HK-2 (cell line): Measurements from ENCODE around the gene CABCOCO1.

ENCODE experiments used
- DNase-seq: peaks from one replicate; pipeline ENCODE4 v3.0.0-alpha.2; 2018; ENCODE audit not compliant: unreplicated experiment

Gene CABCOCO1

GRCh38 chr10:61662794-61663259, at the start of gene CABCOCO1:
Gene CABCOCO1, plus strand, starts transcription at chr10:61662929. Its CDS starts 44 bp downstream, at chr10:61662973.
- DNase-seq = peak; percentile 69

DNA sequence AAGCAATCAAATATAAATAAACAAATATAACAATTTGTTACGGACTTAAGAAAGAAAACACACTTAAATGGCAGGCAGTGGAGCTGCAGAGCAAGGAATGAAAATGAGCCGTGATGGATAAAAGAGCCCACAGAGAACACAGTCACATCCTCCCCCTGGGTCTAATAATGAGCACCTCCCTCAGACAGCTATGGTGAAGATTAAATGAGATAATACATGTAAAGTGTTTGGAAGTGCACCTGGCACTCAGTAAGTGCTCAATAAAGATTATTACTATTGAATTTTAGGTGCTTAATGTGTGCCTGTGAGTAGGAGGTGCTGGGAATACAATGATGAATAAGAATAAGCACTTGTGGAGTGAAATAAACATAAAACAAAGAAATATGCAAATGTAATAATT, 49.1 kb upstream of the CABCOCO1 start:
- DNase-seq = no peak

- no peak for DNase-seq
Observed at GRCh38 chr10:61616611-61617010, 46.1 kb upstream of the CABCOCO1 start.

- no peak for DNase-seq
Observed at GRCh38 chr10:61617180-61617579, 45.5 kb upstream of the CABCOCO1 start.

DNA sequence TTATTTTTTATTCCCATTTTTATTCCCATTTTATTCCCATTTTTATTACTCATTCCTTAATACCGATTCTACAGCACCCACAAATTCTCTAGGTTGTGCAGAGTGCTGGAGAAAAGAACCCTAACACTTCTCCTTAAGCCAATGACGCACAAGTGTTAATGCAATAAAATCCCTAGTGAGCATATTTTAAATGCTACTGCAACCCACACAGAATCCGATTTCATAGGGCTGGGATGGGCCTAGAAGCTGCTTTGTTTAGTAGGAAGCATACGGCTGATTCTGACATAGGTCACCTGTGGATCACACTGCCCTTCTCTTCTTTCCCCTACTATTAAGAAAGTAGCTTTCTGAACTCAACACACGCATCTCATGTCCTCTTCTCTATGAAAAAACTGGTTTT, 45.1 kb upstream of the CABCOCO1 start:
- DNase-seq = no peak

DNA sequence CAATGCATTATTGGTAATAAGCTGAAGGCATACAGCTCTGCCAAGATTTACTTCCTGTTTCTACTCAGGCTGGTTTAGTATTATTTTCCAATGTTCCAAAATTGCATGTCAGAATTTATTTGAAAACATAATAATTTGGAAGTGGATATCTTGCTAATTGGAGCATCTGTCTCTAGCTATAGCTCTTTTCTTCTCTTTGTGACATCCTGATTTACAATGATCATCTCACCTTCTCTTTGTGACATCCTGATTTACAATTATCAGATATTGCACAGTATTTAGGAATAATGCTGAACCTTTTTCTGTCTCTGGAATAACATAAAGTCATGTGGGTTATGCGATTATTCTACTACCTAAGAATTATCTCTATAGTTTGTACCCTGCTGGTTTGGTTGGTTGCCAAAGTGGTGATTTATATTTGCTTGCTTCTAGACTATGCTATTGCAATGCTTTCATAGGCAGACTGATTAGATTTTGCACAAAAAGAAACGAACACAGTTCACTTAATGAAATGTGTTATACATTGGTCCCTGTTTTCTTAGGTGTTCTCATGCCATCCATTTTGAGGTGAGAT, 44.3 kb upstream of the CABCOCO1 start:
- DNase-seq = no peak

GRCh38 chr10:61620506-61620905, 42.2 kb upstream of the CABCOCO1 start:
- DNase-seq = no peak

- DNase-seq = no peak
Observed at GRCh38 chr10:61621605-61622051, 41.1 kb upstream of the CABCOCO1 start.

- DNase-seq = no peak
Observed at GRCh38 chr10:61623161-61623560, 39.6 kb upstream of the CABCOCO1 start.

DNA sequence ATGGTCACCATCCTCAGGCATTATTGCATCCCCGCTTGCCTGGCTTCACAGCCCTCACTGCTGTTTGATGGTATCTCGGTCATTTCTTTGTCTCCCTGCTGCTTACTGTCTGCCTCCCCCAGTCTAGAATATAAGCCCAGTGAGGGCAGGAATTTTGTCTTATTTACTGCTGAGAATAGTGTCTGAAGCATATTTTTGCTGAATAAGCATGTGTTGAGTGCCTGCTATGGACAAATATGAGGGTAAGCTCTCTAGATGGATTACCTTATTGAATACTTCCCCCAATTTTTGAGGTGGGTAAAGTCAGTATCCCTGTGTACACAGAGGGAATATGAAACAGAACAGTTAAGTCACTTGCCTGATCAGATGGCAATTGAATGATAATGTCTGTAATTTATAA, 36.5 kb upstream of the CABCOCO1 start:
- DNase-seq = no peak

- no peak for DNase-seq
Observed at GRCh38 chr10:61627266-61627665, 35.5 kb upstream of the CABCOCO1 start.

GRCh38 chr10:61628151-61628874, 34.4 kb upstream of the CABCOCO1 start:
- no peak for DNase-seq

DNA sequence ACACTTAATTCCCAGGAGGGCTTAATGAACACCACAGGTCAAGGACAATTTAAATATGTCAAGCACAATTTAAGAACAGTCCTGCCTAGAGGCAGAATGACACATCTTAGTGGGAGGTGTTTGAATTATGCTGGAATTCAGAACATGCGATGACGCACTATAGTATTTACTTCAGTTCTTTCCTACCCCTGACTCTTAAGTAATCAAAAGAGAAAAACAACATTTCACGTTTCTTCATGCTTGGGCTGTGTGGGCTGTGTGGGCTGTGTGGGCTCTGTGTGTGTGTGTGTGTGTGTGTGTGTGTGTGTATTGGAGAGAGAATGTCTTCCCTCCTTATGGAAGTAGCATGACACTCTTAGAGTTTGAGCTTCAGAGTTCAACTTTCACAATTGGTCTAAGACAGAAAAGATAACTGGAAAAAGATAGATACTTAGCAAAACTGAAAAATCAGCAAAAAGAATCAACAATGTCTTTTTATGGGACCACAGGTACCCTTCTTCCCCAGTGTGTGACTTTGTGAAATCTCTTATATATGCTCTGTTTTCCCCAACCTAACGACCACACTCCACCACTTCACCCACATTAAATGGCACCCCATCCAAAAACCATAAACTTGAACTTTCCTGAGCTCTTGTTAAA, 33.7 kb upstream of the CABCOCO1 start:
- peak; percentile 45 for DNase-seq

GRCh38 chr10:61629576-61629975, 33.2 kb upstream of the CABCOCO1 start:
- no peak for DNase-seq

GRCh38 chr10:61632057-61632670, 30.6 kb upstream of the CABCOCO1 start:
- DNase-seq = no peak

DNA sequence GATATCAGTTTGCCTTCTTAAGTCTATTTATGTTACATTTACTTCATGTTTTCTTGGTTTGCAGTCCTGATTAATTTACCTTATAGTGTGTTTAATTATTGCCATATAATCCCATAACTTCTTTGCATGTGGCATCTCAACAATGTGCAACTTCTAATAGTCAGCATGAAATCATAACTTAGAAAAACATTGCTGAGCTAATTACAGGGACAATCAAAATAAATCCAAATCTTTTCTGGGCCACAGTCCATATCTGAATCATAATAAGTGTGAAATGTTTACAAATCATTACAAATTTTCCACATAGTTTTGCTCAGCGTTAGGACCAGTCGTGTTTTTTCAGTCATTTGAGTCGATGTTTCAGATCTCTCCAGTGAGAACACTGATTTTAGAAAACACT, 29.1 kb upstream of the CABCOCO1 start:
- DNase-seq = no peak

DNA sequence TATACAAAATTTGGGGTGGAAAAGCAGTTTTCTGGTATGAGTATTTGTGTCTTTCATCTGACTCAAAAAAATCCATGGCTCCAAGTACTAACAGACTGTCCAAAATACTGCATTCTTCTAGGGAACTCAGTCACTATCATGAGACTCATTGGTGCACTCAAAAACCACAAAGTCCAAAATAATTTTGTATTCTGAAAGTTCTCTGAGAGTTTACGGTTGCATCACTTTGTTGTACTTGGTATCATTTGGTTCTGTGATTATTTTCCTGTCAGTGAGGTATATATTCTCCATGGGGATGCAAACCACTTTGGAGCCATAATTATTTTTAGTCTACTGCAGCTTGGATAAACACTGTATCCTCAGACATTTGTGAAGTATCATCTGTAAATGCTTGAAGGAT, 28.0 kb upstream of the CABCOCO1 start:
- DNase-seq = no peak

GRCh38 chr10:61635471-61635870, 27.3 kb upstream of the CABCOCO1 start:
- no peak for DNase-seq

- DNase-seq = no peak
Observed at GRCh38 chr10:61635932-61636331, 26.8 kb upstream of the CABCOCO1 start.

GRCh38 chr10:61639952-61640351, 22.8 kb upstream of the CABCOCO1 start:
- no peak for DNase-seq

DNA sequence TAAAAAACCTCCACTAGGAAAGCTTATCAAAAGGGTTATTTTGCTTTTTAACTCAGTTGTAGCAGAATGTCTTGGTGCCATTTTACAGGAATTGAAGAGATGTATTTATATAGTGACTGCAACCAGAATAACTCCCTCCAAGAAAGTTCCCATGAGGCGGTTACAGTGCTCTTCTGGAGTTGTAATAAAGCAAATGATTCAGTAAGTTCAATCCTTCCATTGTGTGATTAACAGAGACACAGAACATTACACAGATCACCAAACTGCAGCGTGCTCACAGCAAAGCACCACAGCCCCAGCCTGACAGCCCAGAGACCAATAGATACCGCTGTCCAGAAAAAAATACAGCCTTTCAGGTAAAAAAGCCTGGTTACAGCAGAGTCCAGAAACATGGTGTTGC, 21.9 kb upstream of the CABCOCO1 start:
- DNase-seq = no peak

GRCh38 chr10:61642150-61642571, 20.6 kb upstream of the CABCOCO1 start:
- DNase-seq = no peak

- DNase-seq = no peak
Observed at GRCh38 chr10:61642676-61643075, 20.1 kb upstream of the CABCOCO1 start.
